Endothelial cell of umbilical vein (primary cell): ENCODE measurements around the gene GNG3. TPM values are rescaled to one million over a fixed set of nuclear protein-coding genes. Genes with fewer than 3 reads are reported as not detected.

ENCODE experiments used
- BruUV-seq: library from RNA; stranded (reverse); fragments of 400-500 nt; replicated peaks from 2 replicates; lab custom pipeline; 2021; lab: Mats Ljungman, UMichigan
- CTCF ChIA-PET: fragments of 300-600, 350-600 bp; sonication (Branson Sonifier 250); formaldehyde crosslinking; loops from one replicate; lab custom pipeline; 2021; ENCODE audit warnings: antibody characterized with exemption, inconsistent platforms; lab: Charles Lee
- POLR2A ChIA-PET: fragments of 300-600, 350-600 bp; sonication (Branson Sonifier 250); formaldehyde crosslinking; loops from one replicate; lab custom pipeline; 2021; ENCODE audit warnings: antibody characterized with exemption, inconsistent platforms; lab: Charles Lee
- DNase-seq: peaks from one replicate; pipeline ENCODE4 v3.0.0-alpha.2; 2011; ENCODE audit warnings: low read depth, low spot score
- FAIRE-seq: peaks from 2 replicates; lab custom pipeline; 2011; peaks lifted over from hg19 to GRCh38; lab: Jason Lieb, UNC
- H2AFZ ChIP-seq: 2 replicates; pipeline ENCODE4 v1.6.0; 2012; ENCODE audit warnings: low read depth, low read length, control low read depth, inconsistent platforms
- H3K27ac ChIP-seq: 2 replicates; pipeline ENCODE4 v1.5.1; 2011; ENCODE audit warnings: low read depth, mild to moderate bottlenecking, control low read depth, low read length, moderate library complexity; ENCODE audit not compliant: insufficient read depth
- H3K27me3 ChIP-seq, 2 experiments: 2 replicates each; pipeline versions ENCODE4 v1.6.0 to v1.6.1; 2011; ENCODE audit warnings: low read length in 2 of 2, mixed read lengths in 1 of 2; ENCODE audit not compliant: control insufficient read depth in 2 of 2, insufficient read depth in 2 of 2
- H3K36me3 ChIP-seq, 2 experiments: 2 replicates in 1 of 2; 3 replicates in 1 of 2; pipeline ENCODE4 v1.5.1; 2011; ENCODE audit warnings: low read length in 2 of 2, mild to moderate bottlenecking in 1 of 2, moderate library complexity in 1 of 2; ENCODE audit not compliant: control insufficient read depth in 2 of 2, insufficient read depth in 2 of 2; ENCODE audit errors: extremely low read depth in 1 of 2
- H3K4me1 ChIP-seq: 3 replicates; pipeline ENCODE4 v1.5.1; 2011; ENCODE audit warnings: mild to moderate bottlenecking, low read length; ENCODE audit not compliant: control insufficient read depth, insufficient read depth; ENCODE audit errors: extremely low read depth
- H3K4me2 ChIP-seq: 2 replicates; pipeline ENCODE4 v1.6.1; 2011; ENCODE audit warnings: low read length, control low read depth, mixed read lengths; ENCODE audit not compliant: insufficient read depth
- H3K4me3 ChIP-seq, 3 experiments: fragments of 200-600 bp in 1 of 3; sonication (generic), shearing (Covaris generic) in 1 of 3; replicated peaks in 1 of 3; 2 replicates each; pipeline ENCODE4 v1.5.1; 2011 to 2016; ENCODE audit warnings: control low read depth in 3 of 3, low read length in 3 of 3, mild to moderate bottlenecking in 2 of 3, inconsistent platforms in 1 of 3, low read depth in 1 of 3, moderate library complexity in 1 of 3; ENCODE audit not compliant: insufficient read depth in 1 of 3
- H3K79me2 ChIP-seq: 2 replicates; pipeline ENCODE4 v1.6.0; 2012; ENCODE audit warnings: low read length, inconsistent platforms; ENCODE audit not compliant: control insufficient read depth, insufficient read depth
- H3K9ac ChIP-seq: replicated peaks from 2 replicates; pipeline ENCODE3; 2011; ENCODE audit warnings: low read length, control low read depth; ENCODE audit not compliant: insufficient read depth; ENCODE audit errors: extremely low read depth
- H3K9me1 ChIP-seq: replicated peaks from 3 replicates; pipeline ENCODE4 v1.6.0; 2011; ENCODE audit warnings: mild to moderate bottlenecking, low read length; ENCODE audit not compliant: control insufficient read depth, insufficient read depth; ENCODE audit errors: extremely low read depth
- H3K9me3 ChIP-seq: replicated peaks from 2 replicates; pipeline ENCODE4 v1.5.1; 2012; ENCODE audit warnings: low read length, inconsistent platforms; ENCODE audit not compliant: control insufficient read depth, insufficient read depth
- H4K20me1 ChIP-seq: replicated peaks from 2 replicates; pipeline ENCODE3; 2011; ENCODE audit warnings: mild to moderate bottlenecking, low read length; ENCODE audit not compliant: control insufficient read depth, insufficient read depth; ENCODE audit errors: extremely low read depth
- EZH2 ChIP-seq: IDR thresholded peaks from 2 replicates; pipeline ENCODE4 v1.6.1; 2012; ENCODE audit warnings: borderline replicate concordance, low read depth, mild to moderate bottlenecking, moderate library complexity, low read length, inconsistent platforms; ENCODE audit not compliant: severe bottlenecking
- FOS ChIP-seq: IDR thresholded peaks from 2 replicates; pipeline ENCODE4 v1.6.1; 2011; ENCODE audit warnings: mild to moderate bottlenecking, low read length, moderate library complexity, borderline replicate concordance; ENCODE audit not compliant: insufficient read depth
- GATA2 ChIP-seq: IDR thresholded peaks from 2 replicates; pipeline ENCODE4 v1.7.0; 2011; ENCODE audit warnings: low read depth, mild to moderate bottlenecking, moderate library complexity, mixed read lengths, low read length; ENCODE audit not compliant: insufficient read length, insufficient read depth
- POLR2A ChIP-seq: IDR thresholded peaks from 2 replicates; pipeline ENCODE4 v1.6.1; 2012; ENCODE audit warnings: low read depth, mild to moderate bottlenecking, control low read depth, low read length
- dilution Hi-C: fragments of 300-500 bp; cut with MboI; formaldehyde crosslinking; loops from one replicate; pipeline ENCODE4 v1.15.0; 2019; ENCODE audit warnings: low sequenced_read_pairs; ENCODE audit not compliant: extremely low pct_ligation_motif_present
- intact Hi-C: fragments of 100-400 bp; cut with micrococcal nuclease; formaldehyde crosslinking; loops from one replicate; pipeline ENCODE4 v1.10.0; 2022
- polyA plus RNA-seq, 4 experiments: library from polyadenylated mRNA; depleted of rRNA in 3 of 4; stranded (reverse) in 3 of 4; unstranded in 1 of 4; fragments of >200 nt; gene quantifications; 2 replicates each; pipeline versions ENCODE4 v1.2.1 to v1.2.3, GENCODE V29; 2011 to 2012; ENCODE audit warnings: missing spikeins in 1 of 4
- total RNA-seq: library from RNA; stranded (reverse); gene quantifications from 2 replicates; pipeline ENCODE4 v1.2.3, GENCODE V29; 2021
- TF ChIP-seq, protein P1 (sequence below), 2 donors: IDR thresholded peaks; 1 replicate in 1 of 2; 2 replicates in 1 of 2; pipeline ENCODE4 v1.5.1; 2011; ENCODE audit warnings: low read length in 2 of 2, mild to moderate bottlenecking in 2 of 2, moderate library complexity in 2 of 2, control low read depth in 1 of 2, inconsistent platforms in 1 of 2, low read depth in 1 of 2; ENCODE audit not compliant: insufficient read depth in 1 of 2; ENCODE audit errors: extremely low read depth in 1 of 2
- TF ChIP-seq, protein P2 (sequence below): IDR thresholded peaks from 2 replicates; pipeline ENCODE4 v1.6.1; 2011; ENCODE audit not compliant: insufficient read depth, insufficient read length

The GNG3 gene
- total and polyA plus RNA-seq, 2 donors (not counting 3 experiments of a cell fraction or from before 2014, with no cell fraction given): not detected

DNA sequence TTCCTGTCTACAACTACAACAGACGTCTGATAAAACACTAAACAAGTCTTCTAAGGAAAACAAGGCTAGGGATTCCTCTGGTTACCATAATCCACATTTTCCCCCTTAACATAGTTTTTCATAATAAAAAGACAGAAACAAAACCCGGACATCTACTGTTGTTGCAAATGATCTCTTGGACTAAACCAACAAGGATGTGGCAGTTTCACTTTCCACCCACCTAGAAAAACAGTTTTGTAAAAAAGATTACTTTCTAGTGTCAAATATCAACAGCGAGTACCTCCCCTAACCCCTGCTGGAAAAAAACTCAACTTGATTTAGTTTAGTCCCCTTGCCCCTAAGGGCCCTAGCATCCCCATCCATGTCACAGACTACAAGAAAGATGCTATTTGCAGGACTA lies 5.4 kb downstream of the GNG3 start:
- Histone ChIP-seq H2AFZ (no peak overlapping the region), H3K79me2 (peaks cover 16% of the 10 kb centered on the region), H3K9me1 (no peaks in the 10 kb centered on the region), H3K4me2 (no peak overlapping the region), H4K20me1 (no peaks in the 10 kb centered on the region), H3K4me3 (no peak overlapping the region), H3K9me3 (no peaks in the 10 kb centered on the region), H3K27ac (no peak overlapping the region), H3K27me3 (no peaks in the 10 kb centered on the region), H3K9ac (no peak overlapping the region), H3K4me1 (peaks cover 12% of the 10 kb centered on the region), H3K36me3 (peaks cover 31 to 35% of the 10 kb centered on the region in 2 experiments)
- TSS peak; percentile 21 for BruUV-seq
- peak; percentile 46 for FAIRE-seq
- dilution Hi-C loops: no loop called here
- CTCF ChIA-PET: interaction anchor here (0.7 to 1.2 kb wide), 2 partner anchors 11 to 288 kb away, joined by 3 read pairs; no protein-coding TSS in a partner anchor
- no peak for TF ChIP-seq FOS
- TF ChIP-seq EZH2: no peak
- no peak for TF ChIP-seq POLR2A
- TF ChIP-seq GATA2: no peak
- TF ChIP-seq, protein P1, sequence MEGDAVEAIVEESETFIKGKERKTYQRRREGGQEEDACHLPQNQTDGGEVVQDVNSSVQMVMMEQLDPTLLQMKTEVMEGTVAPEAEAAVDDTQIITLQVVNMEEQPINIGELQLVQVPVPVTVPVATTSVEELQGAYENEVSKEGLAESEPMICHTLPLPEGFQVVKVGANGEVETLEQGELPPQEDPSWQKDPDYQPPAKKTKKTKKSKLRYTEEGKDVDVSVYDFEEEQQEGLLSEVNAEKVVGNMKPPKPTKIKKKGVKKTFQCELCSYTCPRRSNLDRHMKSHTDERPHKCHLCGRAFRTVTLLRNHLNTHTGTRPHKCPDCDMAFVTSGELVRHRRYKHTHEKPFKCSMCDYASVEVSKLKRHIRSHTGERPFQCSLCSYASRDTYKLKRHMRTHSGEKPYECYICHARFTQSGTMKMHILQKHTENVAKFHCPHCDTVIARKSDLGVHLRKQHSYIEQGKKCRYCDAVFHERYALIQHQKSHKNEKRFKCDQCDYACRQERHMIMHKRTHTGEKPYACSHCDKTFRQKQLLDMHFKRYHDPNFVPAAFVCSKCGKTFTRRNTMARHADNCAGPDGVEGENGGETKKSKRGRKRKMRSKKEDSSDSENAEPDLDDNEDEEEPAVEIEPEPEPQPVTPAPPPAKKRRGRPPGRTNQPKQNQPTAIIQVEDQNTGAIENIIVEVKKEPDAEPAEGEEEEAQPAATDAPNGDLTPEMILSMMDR (IDR thresholded peaks at IDR 0.05; ENCODE audit: extremely low read depth in 1 of 2, insufficient read depth in 1 of 2, low read depth in 1 of 2, low read length in 2 of 2): no peak
- TF ChIP-seq, protein P2, sequence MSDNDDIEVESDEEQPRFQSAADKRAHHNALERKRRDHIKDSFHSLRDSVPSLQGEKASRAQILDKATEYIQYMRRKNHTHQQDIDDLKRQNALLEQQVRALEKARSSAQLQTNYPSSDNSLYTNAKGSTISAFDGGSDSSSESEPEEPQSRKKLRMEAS: no peak
- intact Hi-C loops: no loop called here
- no peak for DNase-seq
- POLR2A ChIA-PET: interaction anchor here (1.0 kb wide), 1 partner anchor 14 kb away, joined by 4 read pairs; the partner anchor contains the start of gene HNRNPUL2
